Fibroblast of gingiva (primary cell): ENCODE data around the gene SETBP1.

ENCODE experiments used
- DNase-seq: peaks from one replicate; pipeline ENCODE4 v3.0.0-alpha.2; 2011; ENCODE audit warnings: low read depth

SETBP1 gene

GRCh38 chr18:44679056-44679913 is 1.4 kb upstream of the SETBP1 start:
- DNase-seq, result peak; percentile 90

GRCh38 chr18:44679914-44680272 is 795 bp upstream of the SETBP1 start:
- DNase-seq, result peak; percentile 65

- DNase-seq, result no peak
These were observed 635 bp downstream of the SETBP1 start for GRCh38 chr18:44681076-44681970.

DNA sequence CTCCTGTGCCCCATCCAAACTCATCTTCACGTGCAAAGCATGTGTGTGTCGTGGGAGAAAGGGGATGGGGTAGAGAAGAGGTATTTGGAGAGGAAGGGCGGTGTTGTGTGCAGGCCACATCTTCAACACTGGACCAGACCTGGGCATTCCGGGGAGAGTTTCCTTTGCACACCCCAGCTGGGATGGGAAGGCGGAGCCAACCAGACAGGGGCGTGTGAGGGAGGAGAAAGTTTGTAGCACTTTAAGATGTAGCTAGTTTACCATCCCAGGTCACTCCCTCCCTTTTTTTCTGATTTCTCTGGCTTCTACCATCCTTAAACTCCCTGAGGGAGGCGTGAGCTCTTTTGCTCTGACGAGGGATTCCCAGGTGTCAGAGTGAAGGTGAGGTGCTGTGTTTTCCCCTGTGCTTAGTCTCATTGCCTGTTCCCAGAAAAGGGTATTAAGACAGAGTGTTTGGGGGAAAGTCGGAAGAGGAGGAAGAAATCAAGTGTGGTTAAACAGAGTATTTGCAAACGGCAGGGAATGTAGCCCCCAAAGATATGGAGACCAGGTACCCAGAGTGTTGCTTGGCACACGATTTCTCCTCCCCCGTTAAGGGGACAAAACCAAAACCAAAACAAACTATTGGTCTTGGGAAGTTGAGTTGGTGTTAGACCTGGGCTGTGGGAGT is 1.6 kb downstream of the SETBP1 start:
- DNase-seq, result no peak

GRCh38 chr18:44682871-44683221 is 2.2 kb downstream of the SETBP1 start:
- no peak for DNase-seq

DNA sequence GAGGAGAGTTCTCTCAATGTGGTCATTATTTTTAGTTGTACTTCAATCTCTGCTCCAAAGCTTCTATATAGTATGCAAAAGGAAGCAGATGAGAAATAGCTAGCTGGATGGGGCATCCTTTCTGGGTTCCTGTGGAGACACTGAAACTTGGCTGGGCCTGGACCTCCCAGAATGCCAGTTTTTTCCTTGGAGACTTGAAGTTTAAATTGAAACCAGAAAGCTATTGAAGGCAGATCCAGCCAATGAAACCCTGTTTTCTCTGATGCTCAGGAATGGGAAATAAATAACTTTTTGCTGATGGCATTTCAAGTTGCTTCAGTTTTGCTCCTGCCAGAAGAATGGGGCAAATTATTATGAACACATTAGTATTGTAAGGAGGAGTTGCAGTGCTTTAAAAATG is 2.9 kb downstream of the SETBP1 start:
- peak; percentile 90 for DNase-seq

- no peak for DNase-seq
These were observed 4.6 kb downstream of the SETBP1 start for GRCh38 chr18:44685296-44685695.

GRCh38 chr18:44686156-44686555 is 5.5 kb downstream of the SETBP1 start:
- no peak for DNase-seq

DNA sequence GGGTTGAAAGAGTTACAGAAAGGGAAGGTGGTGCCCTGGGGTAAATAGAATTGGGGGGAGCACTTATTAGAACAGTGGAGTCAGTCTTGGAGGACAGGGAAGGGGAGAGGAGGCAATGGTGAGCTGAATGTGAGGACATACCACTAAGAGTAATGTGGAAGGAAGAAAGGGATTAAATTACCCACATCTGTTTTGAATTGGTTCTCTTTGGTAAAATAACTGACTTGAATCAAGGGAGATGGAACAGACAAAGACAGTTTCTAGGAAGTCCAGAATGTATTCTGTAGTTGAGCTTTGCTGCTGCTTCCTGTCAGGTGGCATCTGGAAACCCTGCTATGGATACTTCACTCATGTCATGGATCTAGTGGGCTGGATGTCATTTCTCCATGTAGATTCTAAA is 6.7 kb downstream of the SETBP1 start:
- peak; percentile 68 for DNase-seq

GRCh38 chr18:44689736-44690135 is 9.0 kb downstream of the SETBP1 start:
- DNase-seq, result no peak

DNA sequence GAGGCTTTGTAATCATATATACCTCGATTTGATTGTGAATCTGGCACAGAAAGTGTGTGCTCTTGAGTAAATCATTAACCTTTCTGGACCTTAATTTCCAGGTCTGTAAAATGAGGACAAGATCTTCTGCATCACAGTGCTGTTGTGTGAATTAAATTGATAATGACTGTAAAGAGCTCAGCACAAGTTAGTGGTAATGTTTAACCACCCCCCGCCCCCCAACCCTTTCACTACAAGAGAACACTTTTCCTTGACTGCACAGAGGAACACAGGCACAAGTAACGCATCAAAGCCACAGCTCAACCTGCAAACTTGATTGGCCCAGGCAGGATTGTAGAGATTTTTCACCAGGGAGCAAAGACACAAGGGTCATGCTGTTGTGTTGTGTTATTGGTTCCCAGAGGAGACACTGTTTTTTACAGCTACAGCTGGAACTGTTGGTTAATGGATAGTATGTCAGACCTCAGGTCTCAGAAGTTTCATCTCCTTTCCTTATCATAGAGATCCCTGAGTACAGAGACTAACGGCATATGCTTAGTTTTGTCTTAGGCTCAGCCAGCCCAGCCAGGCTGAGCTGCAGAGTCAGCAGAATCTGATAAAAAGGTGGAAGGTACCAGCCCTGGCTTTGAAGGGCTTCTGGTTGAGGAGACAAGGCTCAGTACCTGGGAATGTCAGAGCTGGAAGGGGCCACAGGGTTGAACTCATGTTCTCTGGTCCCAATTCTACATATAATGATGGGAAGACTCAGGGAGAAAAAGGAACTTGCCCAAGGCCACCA is 10.6 kb downstream of the SETBP1 start:
- DNase-seq, result no peak

GRCh38 chr18:44693030-44693784 is 12.5 kb downstream of the SETBP1 start:
- no peak for DNase-seq

DNA sequence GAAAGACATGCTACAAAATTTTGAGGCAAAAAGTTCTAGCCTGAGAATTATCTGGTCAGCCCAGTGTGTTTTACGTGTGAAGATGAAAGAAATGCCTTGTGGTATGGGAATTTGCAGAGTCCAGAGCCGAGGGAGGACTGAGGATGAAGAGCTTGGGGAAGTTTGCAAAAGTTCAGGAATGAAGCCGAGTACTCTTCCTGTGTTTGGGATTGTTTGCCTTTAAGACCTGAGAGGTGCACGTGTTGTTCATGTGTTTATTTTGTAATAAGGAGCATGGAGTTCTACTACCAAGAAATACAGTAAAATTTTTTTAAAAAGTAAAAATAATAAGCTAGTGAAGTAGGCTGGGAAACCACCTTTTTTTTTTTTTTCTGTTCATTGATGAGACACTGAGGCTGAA is 14.8 kb downstream of the SETBP1 start:
- DNase-seq, result no peak

GRCh38 chr18:44696892-44697291 is 16.2 kb downstream of the SETBP1 start:
- DNase-seq, result no peak

GRCh38 chr18:44697315-44697714 is 16.6 kb downstream of the SETBP1 start:
- DNase-seq, result no peak

DNA sequence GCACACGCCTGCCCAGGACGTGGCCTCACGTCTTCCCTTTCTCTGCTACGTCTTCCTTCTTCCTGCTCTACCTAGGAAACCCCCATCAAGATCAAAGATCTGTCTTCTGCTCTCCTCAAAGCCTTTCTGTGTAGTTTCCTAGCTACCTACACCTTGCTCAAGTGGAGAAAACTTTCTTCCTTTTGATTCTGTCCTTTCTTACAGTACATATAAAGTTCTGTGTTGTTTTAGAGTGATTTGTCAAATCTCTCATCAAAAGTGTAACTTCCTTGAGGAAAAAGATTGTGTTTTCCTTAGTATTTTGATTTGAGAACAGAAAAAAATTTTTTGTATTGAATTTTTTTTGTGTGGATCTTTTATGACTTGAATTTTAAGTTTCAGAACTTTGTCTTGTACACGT is 17.8 kb downstream of the SETBP1 start:
- no peak for DNase-seq

GRCh38 chr18:44699572-44700261 is 19.0 kb downstream of the SETBP1 start:
- no peak for DNase-seq

DNA sequence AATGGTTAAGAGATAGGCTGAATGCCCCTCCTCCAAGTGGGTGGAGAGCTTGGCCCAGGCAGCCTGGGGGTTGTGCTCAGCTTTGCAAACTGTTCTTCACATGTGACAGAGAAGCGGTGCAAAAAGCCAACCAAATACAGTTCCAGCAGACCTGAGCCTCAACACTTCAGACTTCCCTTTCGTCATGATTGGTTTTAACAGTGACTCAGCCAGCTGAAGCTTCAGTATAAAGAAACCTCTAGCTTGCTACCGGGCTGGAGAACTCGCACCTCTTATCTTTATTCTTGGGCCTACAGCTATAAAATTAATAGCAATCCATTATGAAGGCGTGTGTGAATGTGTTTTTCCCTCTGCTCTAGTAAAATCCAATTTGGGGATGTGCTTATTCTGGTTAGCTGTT is 20.0 kb downstream of the SETBP1 start:
- no peak for DNase-seq

DNA sequence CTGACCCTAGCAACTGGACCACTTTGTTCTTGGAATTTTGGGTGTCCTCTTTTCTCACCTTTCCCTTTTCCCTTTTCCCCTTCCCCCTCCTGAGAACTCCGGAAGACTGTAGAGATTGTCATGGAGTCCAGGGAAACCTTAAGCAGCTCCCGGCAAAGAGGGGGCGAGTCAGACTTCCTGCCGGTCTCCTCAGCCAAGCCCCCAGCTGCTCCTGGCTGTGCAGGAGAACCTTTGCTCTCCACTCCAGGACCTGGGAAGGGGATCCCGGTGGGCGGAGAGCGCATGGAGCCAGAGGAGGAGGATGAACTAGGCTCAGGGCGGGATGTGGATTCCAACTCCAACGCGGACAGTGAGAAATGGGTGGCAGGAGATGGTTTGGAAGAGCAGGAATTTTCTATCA is 20.5 kb downstream of the SETBP1 start:
- no peak for DNase-seq

- DNase-seq, result no peak
These were observed 21.9 kb downstream of the SETBP1 start for GRCh38 chr18:44702594-44702993.
